HG02970 (cell line): ENCODE data around the gene TRABD2A.
"Not testable (repeated sequence)": the region's sequence is repeated elsewhere in the genome, so short reads cannot be mapped to it uniquely, and the experiment has no call there.

ENCODE experiments used
- ATAC-seq: cut with Tn5 transposase; IDR thresholded peaks from one replicate; pipeline ENCODE4 v1.9.1; 2021; ENCODE audit warnings: mild to moderate bottlenecking, moderate library complexity, moderate number of reproducible peaks; ENCODE audit not compliant: unreplicated experiment, low FRiP score

TRABD2A gene

GRCh38 chr2:84880645-84881521 lies at the start of gene TRABD2A:
Gene TRABD2A (minus strand): TSS chr2:84881084. CDS start chr2:84881039, 45 bp downstream.
- no peak for ATAC-seq

- no peak for ATAC-seq
Measured at GRCh38 chr2:84927275-84927627, 46.4 kb upstream of the TRABD2A start.

- ATAC-seq, result peak; percentile 80
Measured at GRCh38 chr2:84925724-84926376, 45.0 kb upstream of the TRABD2A start.

- ATAC-seq, result no peak
Measured at GRCh38 chr2:84925336-84925723, 44.4 kb upstream of the TRABD2A start.

GRCh38 chr2:84924173-84925106 lies 43.6 kb upstream of the TRABD2A start:
- no peak for ATAC-seq

GRCh38 chr2:84923009-84923408 lies 42.1 kb upstream of the TRABD2A start:
- ATAC-seq, result no peak

GRCh38 chr2:84919885-84920580 lies 39.1 kb upstream of the TRABD2A start:
- peak; percentile 31 for ATAC-seq

GRCh38 chr2:84918430-84918829 lies 37.5 kb upstream of the TRABD2A start:
- no peak for ATAC-seq

GRCh38 chr2:84917821-84918220 lies 36.9 kb upstream of the TRABD2A start:
- not testable (repeated sequence) for ATAC-seq

GRCh38 chr2:84915675-84916074 lies 34.8 kb upstream of the TRABD2A start:
- ATAC-seq, result not testable (repeated sequence)

GRCh38 chr2:84914334-84914733 lies 33.5 kb upstream of the TRABD2A start:
- ATAC-seq, result no peak

GRCh38 chr2:84912984-84913383 lies 32.1 kb upstream of the TRABD2A start:
- no peak for ATAC-seq

GRCh38 chr2:84911135-84911678 lies 30.3 kb upstream of the TRABD2A start:
- ATAC-seq, result no peak

GRCh38 chr2:84908948-84909713 lies 28.2 kb upstream of the TRABD2A start:
- ATAC-seq, result no peak

GRCh38 chr2:84906900-84907714 lies 26.2 kb upstream of the TRABD2A start:
- no peak for ATAC-seq

GRCh38 chr2:84906108-84906899 lies 25.4 kb upstream of the TRABD2A start:
- peak; percentile 28 for ATAC-seq
